Esophagus muscularis mucosa (tissue), 3 donors: ENCODE results near the gene ORC3.

Experiments used
- CTCF ChIP-seq, 3 experiments: fragments of 200-600 bp in 2 of 3; fragments of 450-650 bp in 1 of 3; sonication (generic) in 2 of 3; IDR thresholded peaks; one replicate each; pipeline ENCODE4 v1.5.1; 2017 to 2019; ENCODE audit warnings: antibody characterized with exemption in 3 of 3, mild to moderate bottlenecking in 2 of 3, moderate library complexity in 1 of 3
- POLR2AphosphoS5 ChIP-seq, 2 donors: sonication (generic); formaldehyde crosslinking; IDR thresholded peaks; one replicate each; pipeline ENCODE4 v1.6.1; 2017; ENCODE audit warnings: antibody characterized with exemption in 2 of 2

GRCh38 chr6:87653074-87653962 lies 63.4 kb downstream of the ORC3 start:
- no peak for TF ChIP-seq POLR2AphosphoS5 (IDR thresholded peaks at IDR 0.05)
- no peak for TF ChIP-seq CTCF (IDR thresholded peaks at IDR 0.05)
